GM12801 (cell line): ENCODE results near the gene CPXM2.

Experiments used
- TF ChIP-seq, protein P1 (sequence below): IDR thresholded peaks from one replicate; pipeline ENCODE4 v1.5.1; 2011; ENCODE audit warnings: control low read depth; ENCODE audit not compliant: insufficient read length; ENCODE audit errors: extremely low read depth

CPXM2 gene

GRCh38 chr10:123912466-123912865 lies 20.9 kb upstream of the CPXM2 start:
- TF ChIP-seq, protein P1, sequence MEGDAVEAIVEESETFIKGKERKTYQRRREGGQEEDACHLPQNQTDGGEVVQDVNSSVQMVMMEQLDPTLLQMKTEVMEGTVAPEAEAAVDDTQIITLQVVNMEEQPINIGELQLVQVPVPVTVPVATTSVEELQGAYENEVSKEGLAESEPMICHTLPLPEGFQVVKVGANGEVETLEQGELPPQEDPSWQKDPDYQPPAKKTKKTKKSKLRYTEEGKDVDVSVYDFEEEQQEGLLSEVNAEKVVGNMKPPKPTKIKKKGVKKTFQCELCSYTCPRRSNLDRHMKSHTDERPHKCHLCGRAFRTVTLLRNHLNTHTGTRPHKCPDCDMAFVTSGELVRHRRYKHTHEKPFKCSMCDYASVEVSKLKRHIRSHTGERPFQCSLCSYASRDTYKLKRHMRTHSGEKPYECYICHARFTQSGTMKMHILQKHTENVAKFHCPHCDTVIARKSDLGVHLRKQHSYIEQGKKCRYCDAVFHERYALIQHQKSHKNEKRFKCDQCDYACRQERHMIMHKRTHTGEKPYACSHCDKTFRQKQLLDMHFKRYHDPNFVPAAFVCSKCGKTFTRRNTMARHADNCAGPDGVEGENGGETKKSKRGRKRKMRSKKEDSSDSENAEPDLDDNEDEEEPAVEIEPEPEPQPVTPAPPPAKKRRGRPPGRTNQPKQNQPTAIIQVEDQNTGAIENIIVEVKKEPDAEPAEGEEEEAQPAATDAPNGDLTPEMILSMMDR, result no peak

- TF ChIP-seq, protein P1, result no peak
These were observed 20.3 kb upstream of the CPXM2 start for GRCh38 chr10:123911866-123912265.

DNA sequence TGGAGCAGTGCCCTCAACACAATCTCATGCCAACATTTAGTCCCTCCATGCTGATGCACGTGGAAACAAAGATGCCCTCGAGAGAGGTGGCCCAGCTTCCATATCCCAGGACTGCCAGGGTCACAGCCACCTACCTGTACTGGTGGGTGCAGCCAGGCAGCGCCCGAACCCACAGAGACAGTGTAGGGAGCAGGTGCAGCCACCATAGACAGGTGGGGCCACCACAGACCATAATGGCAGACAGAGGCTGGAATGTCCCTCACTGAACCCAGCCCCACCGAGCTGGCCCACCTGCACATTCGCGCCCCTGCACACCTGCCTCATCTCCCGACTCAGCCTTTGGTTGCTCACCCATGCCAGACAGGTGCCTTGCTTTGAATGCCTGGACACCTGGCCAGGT lies 18.3 kb upstream of the CPXM2 start:
- TF ChIP-seq, protein P1, result no peak

DNA sequence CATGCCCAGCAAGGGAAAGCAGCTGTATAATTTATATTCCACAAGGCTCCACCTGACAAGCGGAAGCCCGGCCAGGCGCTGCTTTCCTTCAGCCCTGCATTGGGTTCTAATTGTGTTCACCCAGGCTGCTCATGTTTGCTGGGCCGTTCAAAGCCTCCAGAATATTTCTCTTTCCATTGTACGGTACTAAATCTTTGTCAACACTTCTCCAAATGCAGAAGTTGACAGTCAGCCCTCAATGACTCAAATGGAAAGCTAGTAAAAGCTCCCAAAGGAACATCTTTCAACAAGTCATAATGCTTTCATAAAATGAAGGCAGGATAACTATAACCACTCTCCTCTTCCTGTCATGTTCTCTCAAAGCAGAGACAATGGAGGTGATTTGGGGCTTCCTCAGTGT lies 17.8 kb upstream of the CPXM2 start:
- TF ChIP-seq, protein P1, result no peak

DNA sequence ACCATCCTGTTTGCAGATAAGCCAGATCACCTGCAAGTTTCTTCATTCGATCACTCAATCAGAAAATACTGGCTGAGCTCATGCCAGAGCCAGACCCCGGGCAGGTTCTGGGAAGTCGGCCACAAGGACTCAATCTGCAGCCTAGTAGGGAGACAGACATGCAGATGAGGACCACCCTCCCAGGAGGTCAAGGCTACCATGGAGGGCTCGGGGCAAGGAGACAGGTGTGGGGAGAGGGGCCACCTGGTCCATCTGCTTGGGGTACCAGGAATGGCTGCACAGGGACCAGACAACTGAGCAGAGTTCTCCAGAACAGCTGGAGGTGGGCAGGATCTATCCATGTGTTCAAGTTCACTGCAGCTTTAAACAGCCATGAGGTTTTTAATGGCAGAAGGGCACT lies 16.8 kb upstream of the CPXM2 start:
- TF ChIP-seq, protein P1, result no peak

DNA sequence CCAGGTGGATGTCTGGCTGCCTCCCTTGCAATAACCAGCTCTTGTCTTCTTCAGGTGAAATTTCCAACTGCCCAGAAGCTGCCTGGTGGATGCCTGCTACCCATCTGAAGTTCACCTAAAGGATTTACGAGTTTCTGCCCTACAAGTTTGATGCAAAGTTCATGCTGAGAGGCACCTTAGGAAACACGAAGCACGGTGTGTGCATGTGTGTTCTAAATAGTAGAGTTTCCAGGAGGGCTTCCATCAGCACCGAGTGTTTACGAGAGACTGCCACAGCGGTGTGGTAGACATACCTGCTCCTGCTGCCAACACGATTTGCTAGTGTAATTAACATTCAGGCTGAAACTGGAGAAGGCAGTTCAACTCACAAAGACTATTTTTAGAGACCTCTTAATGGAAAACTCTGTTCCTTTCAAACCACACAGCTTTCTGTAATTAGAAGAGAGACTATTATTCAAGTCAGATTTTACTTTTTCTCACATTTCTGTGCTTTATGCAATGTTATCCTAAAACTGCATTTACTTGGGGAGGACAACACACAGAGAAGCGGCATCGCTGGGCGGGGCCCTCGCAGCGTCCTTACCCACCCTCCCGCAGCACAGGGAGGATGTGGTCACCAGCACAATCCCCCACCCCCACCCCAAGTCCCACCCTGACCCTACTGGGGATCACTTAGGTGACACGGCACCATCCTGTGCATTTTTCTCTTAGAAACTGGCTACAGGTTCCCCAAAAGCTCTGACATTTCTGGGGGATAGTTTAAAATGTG lies 15.5 kb upstream of the CPXM2 start:
- TF ChIP-seq, protein P1, result no peak

- TF ChIP-seq, protein P1, result no peak
These were observed 14.7 kb upstream of the CPXM2 start for GRCh38 chr10:123906296-123906695.
